K562 (cell line): ENCODE measurements around the gene AGPAT2. TPM values are rescaled to one million over a fixed set of nuclear protein-coding genes. Genes with fewer than 3 reads are reported as not detected.
A peak's percentile ranks its signal among the peaks of the same experiment; 100 is the strongest.

Experiments
- ATAC-seq: fragments of 200-7000 bp; cut with Tn5 transposase; 3 replicates; pipeline ENCODE4 v1.9.1; 2020; ENCODE audit warnings: moderate library complexity
- BruUV-seq: library from RNA; stranded (reverse); fragments of 400-500 nt; replicated peaks from 2 replicates; lab custom pipeline; 2021; lab: Mats Ljungman, UMichigan
- CTCF ChIA-PET: fragments of 300-600 bp; formaldehyde crosslinking; extraction: SDS; loops from one replicate; lab custom pipeline; 2021; ENCODE audit warnings: low intra/inter-chr PET ratio; lab: Yijun Ruan, JAX
- POLR2A ChIA-PET: fragments of 300-600, 350-650 bp; sonication (Branson Sonifier 250); formaldehyde crosslinking; extraction: SDS; loops from one replicate; lab custom pipeline; 2021; ENCODE audit warnings: antibody characterized with exemption, inconsistent platforms; lab: Yijun Ruan, JAX
- DNase-seq, 4 experiments: peaks; one replicate each; pipeline versions ENCODE4 v3.0.0 to v3.0.0-alpha.2; 2011 to 2018; ENCODE audit warnings: low spot score in 3 of 4, mixed read lengths in 3 of 4; ENCODE audit errors: extremely low read depth in 1 of 4
- FAIRE-seq: peaks from 2 replicates; lab custom pipeline; 2011; peaks lifted over from hg19 to GRCh38; lab: Jason Lieb, UNC
- H2AFZ ChIP-seq: 2 replicates; pipeline ENCODE4 v1.6.0; 2011; ENCODE audit warnings: low read depth, low read length, control low read depth, inconsistent platforms
- H3K27ac ChIP-seq: fragments of 200-600 bp; 3 replicates; pipeline ENCODE4 v1.8.0; 2011; ENCODE audit warnings: low read depth, mild to moderate bottlenecking, control low read depth, inconsistent platforms, low read length, moderate library complexity, mixed read lengths; ENCODE audit errors: extremely low read depth
- H3K27me3 ChIP-seq, 2 experiments: fragments of 300-600 bp in 1 of 2; 2 replicates in 1 of 2; 3 replicates in 1 of 2; pipeline versions ENCODE4 v1.6.0 to v1.8.0; 2011; ENCODE audit warnings: inconsistent platforms in 2 of 2, low read length in 2 of 2, mild to moderate bottlenecking in 1 of 2, mixed read lengths in 1 of 2, moderate library complexity in 1 of 2; ENCODE audit not compliant: control insufficient read depth in 2 of 2, insufficient read depth in 2 of 2
- H3K36me3 ChIP-seq: fragments of 300-600 bp; 3 replicates; pipeline ENCODE4 v1.8.0; 2011; ENCODE audit warnings: mild to moderate bottlenecking, low read length, inconsistent platforms; ENCODE audit not compliant: control insufficient read depth, insufficient read depth
- H3K4me1 ChIP-seq, 2 experiments: fragments of 200-600 bp in 1 of 2; replicated peaks in 1 of 2; 2 replicates in 1 of 2; 3 replicates in 1 of 2; pipeline versions ENCODE4 v1.5.1 to v1.8.0; 2011; ENCODE audit warnings: inconsistent platforms in 2 of 2, low read length in 2 of 2, mild to moderate bottlenecking in 1 of 2, mixed read lengths in 1 of 2, moderate library complexity in 1 of 2; ENCODE audit not compliant: control insufficient read depth in 2 of 2, insufficient read depth in 2 of 2
- H3K4me2 ChIP-seq: 2 replicates; pipeline ENCODE4 v1.6.1; 2011; ENCODE audit warnings: low read length, control low read depth, inconsistent platforms, mixed read lengths; ENCODE audit not compliant: insufficient read depth
- H3K4me3 ChIP-seq: fragments of 200-600 bp; sonication (generic), shearing (Covaris generic); 2 replicates; pipeline ENCODE4 v1.5.1; 2016; ENCODE audit warnings: control low read depth, inconsistent platforms
- H3K79me2 ChIP-seq: fragments of 200-600 bp; 3 replicates; pipeline ENCODE4 v1.8.0; 2011; ENCODE audit warnings: low read length, inconsistent platforms; ENCODE audit not compliant: control insufficient read depth, insufficient read depth
- H3K9ac ChIP-seq, 2 experiments: 2 replicates each; pipeline versions ENCODE4 v1.6.0 to v1.6.1; 2011; ENCODE audit warnings: low read depth in 2 of 2, low read length in 2 of 2, control low read depth in 1 of 2, inconsistent platforms in 1 of 2, mild to moderate bottlenecking in 1 of 2, mixed read lengths in 1 of 2; ENCODE audit not compliant: insufficient read depth in 1 of 2
- H3K9me1 ChIP-seq: one replicate; pipeline ENCODE4 v1.6.0; 2011; ENCODE audit warnings: inconsistent platforms, mild to moderate bottlenecking, low read length, moderate library complexity; ENCODE audit not compliant: control insufficient read depth, insufficient read depth
- H3K9me3 ChIP-seq: replicated peaks from 2 replicates; pipeline ENCODE4 v1.5.1; 2011; ENCODE audit warnings: low read depth, low read length, inconsistent platforms; ENCODE audit not compliant: control insufficient read depth, insufficient read depth
- H4K20me1 ChIP-seq: replicated peaks from 2 replicates; pipeline ENCODE4 v1.6.1; 2011; ENCODE audit warnings: low read length, inconsistent platforms, mixed read lengths; ENCODE audit not compliant: control insufficient read depth, insufficient read depth
- JUND ChIP-seq, 2 experiments: IDR thresholded peaks; 2 replicates in 1 of 2; 3 replicates in 1 of 2; pipeline ENCODE4 v1.6.1; 2011; ENCODE audit warnings: borderline replicate concordance in 2 of 2, low read depth in 2 of 2, low read length in 2 of 2, improper control_type of control experiment in 1 of 2, missing biosample characterization in 1 of 2, missing genetic modification characterization in 1 of 2, missing genetic modification reagents in 1 of 2
- NFIC ChIP-seq: fragments of 450-650 bp; IDR thresholded peaks from 2 replicates; pipeline ENCODE4 v1.6.1; 2017; ENCODE audit warnings: mild to moderate bottlenecking, inconsistent platforms
- POLR2A ChIP-seq: fragments of 450-650 bp; conservative IDR thresholded peaks from 2 replicates; pipeline ENCODE4 v1.6.1; 2016
- POLR2G ChIP-seq: fragments of 200-400 bp; formaldehyde crosslinking; IDR thresholded peaks from 2 replicates; pipeline ENCODE4 v1.6.1; 2017; ENCODE audit warnings: low read depth, mild to moderate bottlenecking, antibody characterized with exemption, low read length, moderate library complexity
- RBFOX2 ChIP-seq: fragments of 200-400 bp; formaldehyde crosslinking; IDR thresholded peaks from 2 replicates; pipeline ENCODE4 v1.6.1; 2017; ENCODE audit warnings: low read depth, mild to moderate bottlenecking, low read length, moderate library complexity
- ZBED1 ChIP-seq: IDR thresholded peaks from 2 replicates; pipeline ENCODE4 v1.6.1; 2014
- ZNF121 ChIP-seq: sonication (generic); formaldehyde crosslinking; conservative IDR thresholded peaks from 2 replicates; pipeline ENCODE4 v1.8.0; 2022; ENCODE audit warnings: missing genetic modification reagents
- ZNF124 ChIP-seq: sonication (generic); formaldehyde crosslinking; IDR thresholded peaks from 2 replicates; pipeline ENCODE4 v1.8.1; 2022; ENCODE audit warnings: missing genetic modification reagents
- ZNF282 ChIP-seq: sonication (generic); formaldehyde crosslinking; IDR thresholded peaks from 2 replicates; pipeline ENCODE4 v1.8.1; 2023; ENCODE audit warnings: missing genetic modification reagents
- WGBS: fragments of 100-300 bp; shearing (Covaris generic); methylation state at CpG from one replicate; pipeline ENCODE4 v1.1.6; 2016; ENCODE audit warnings: low coverage, mixed read lengths; ENCODE audit not compliant: insufficient coverage; ENCODE audit errors: missing lambda C conversion rate; 5-methylcytosine and 5-hydroxymethylcytosine counted together
- in situ Hi-C: fragments of 300-500 bp; cut with MboI; formaldehyde crosslinking; loops from 4 replicates; pipeline ENCODE4 v1.15.0; 2018; ENCODE audit warnings: inconsistent platforms, mixed read lengths
- intact Hi-C: fragments of 100-400 bp; cut with micrococcal nuclease; formaldehyde crosslinking; loops from 2 replicates; pipeline ENCODE4 v1.14.2; 2022
- polyA plus RNA-seq, 8 experiments: library from polyadenylated mRNA; depleted of rRNA in 4 of 8; stranded (reverse) in 5 of 8; unstranded in 3 of 8; fragments of >200 nt; fragmentation: Nextera tagmentation in 2 of 8; fragmentation: Illumina TruSeq in 1 of 8; extraction: Ambion mirVana in 2 of 8; extraction: Trizol in 1 of 8; gene quantifications; 2 replicates each; pipeline versions ENCODE4 v1.2.1 to v1.2.3, GENCODE V29; 2011 to 2014; ENCODE audit warnings: inconsistent platforms in 1 of 8, missing spikeins in 1 of 8
- total RNA-seq, 7 experiments: library from RNA; depleted of rRNA in 6 of 7; stranded (reverse); fragments of >200 nt in 6 of 7; fragmentation: Illumina TruSeq in 2 of 7; extraction: Trizol in 2 of 7; gene quantifications; 2 replicates each; pipeline versions ENCODE4 v1.2.1 to v1.2.3, GENCODE V29; 2011 to 2021; ENCODE audit warnings: low replicate concordance in 1 of 7

AGPAT2 gene
- total and polyA plus RNA-seq, 9 of the 15 experiments (the other 6 are each of a cell fraction or from before 2014, with no cell fraction given) = 0.13 to 54.5 (median 23.9) TPM

- H3K79me2 ChIP-seq = peaks cover 12% of the 10 kb centered on the region
- ChIA-PET POLR2A (interaction anchor here (0.7 to 3.2 kb wide), 3 partner anchors 8 to 13 kb away, joined by 3 to 44 read pairs (median 9); no protein-coding TSS in a partner anchor), CTCF (no interaction called here)
- H3K4me2 ChIP-seq = no peak overlapping the region
- H4K20me1 ChIP-seq = no peaks in the 10 kb centered on the region
- ATAC-seq (no peak), DNase-seq (no peak), FAIRE-seq (no peak)
- peaks cover 10 to 70% of the 10 kb centered on the region in 2 experiments; a peak in 4 of 5 replicates for H3K4me1 ChIP-seq
- no peaks in the 10 kb centered on the region for H3K9me1 ChIP-seq
- peak overlapping the region in 1 of 2 experiments; percentile 94; a peak in 2 of 4 replicates for H3K9ac ChIP-seq
- peaks cover 4% of the 10 kb centered on the region; the same call in 1 of the 3 replicates for H3K36me3 ChIP-seq
- no peaks in the 10 kb centered on the region for H3K27me3 ChIP-seq
- no peak overlapping the region for H3K4me3 ChIP-seq
- in situ Hi-C loops (no loop called here), intact Hi-C loops (no loop called here)
- H2AFZ ChIP-seq = no peak overlapping the region
- no peak overlapping the region for H3K27ac ChIP-seq
- TF ChIP-seq ZNF121 (peak; percentile 83), ZBED1 (no peak), POLR2G (peak; percentile 21; the same call in 1 of the 2 replicates)
- 74% methylated on average over 13 of the region's 17 CpGs for WGBS
- no TSS peak for BruUV-seq
- H3K9me3 ChIP-seq = no peaks in the 10 kb centered on the region
These were observed 27.0 kb upstream of the AGPAT2 start for GRCh38 chr9:136714096-136714892.

GRCh38 chr9:136713550-136713949 is 26.3 kb upstream of the AGPAT2 start:
- no peaks in the 10 kb centered on the region for H3K9me1 ChIP-seq
- no peak overlapping the region for H2AFZ ChIP-seq
- 59% methylated on average over 5 of the region's 8 CpGs for WGBS
- in situ Hi-C loops (no loop called here), intact Hi-C loops (no loop called here)
- ATAC-seq (no peak), FAIRE-seq (no peak), DNase-seq (peak in 1 of 4 experiments; percentile 63)
- H3K4me2 ChIP-seq = peak overlapping the region; percentile 48
- peak overlapping the region; percentile 63 for H3K4me3 ChIP-seq
- no peaks in the 10 kb centered on the region for H4K20me1 ChIP-seq
- peak overlapping the region in 1 of 2 experiments; percentile 94; a peak in 2 of 4 replicates for H3K9ac ChIP-seq
- POLR2A ChIA-PET = interaction anchor here (1.6 to 3.2 kb wide), 2 partner anchors 9 to 14 kb away, joined by 9 to 44 read pairs; no protein-coding TSS in a partner anchor
- peaks cover 4% of the 10 kb centered on the region; the same call in 1 of the 3 replicates for H3K36me3 ChIP-seq
- no TSS peak for BruUV-seq
- H3K27me3 ChIP-seq = no peaks in the 10 kb centered on the region
- TF ChIP-seq JUND (IDR thresholded peaks at IDR 0.05; ENCODE audit: borderline replicate concordance, low read depth, low read length) (no peak), JUND (tag; IDR thresholded peaks at IDR 0.05; ENCODE audit: borderline replicate concordance, low read depth, low read length) (no peak), NFIC (peak; percentile 79), RBFOX2 (peak; percentile 49), POLR2A (no peak), ZNF124 (CRISPR knock-in tag) (0 out of 2 replicates have a peak, but pooled peaks have one; percentile 26), POLR2G (peak; percentile 2; the same call in 1 of the 2 replicates), ZNF282 (CRISPR knock-in tag) (0 out of 2 replicates have a peak, but pooled peaks have one; percentile 50)
- peaks cover 10 to 69% of the 10 kb centered on the region in 2 experiments; a peak in 4 of 5 replicates for H3K4me1 ChIP-seq
- peaks cover 12% of the 10 kb centered on the region for H3K79me2 ChIP-seq
- CTCF ChIA-PET = no interaction called here
- no peak overlapping the region for H3K27ac ChIP-seq
- no peaks in the 10 kb centered on the region for H3K9me3 ChIP-seq
